ELF-1 (cell line): ENCODE results near the gene TBC1D9B.

Source experiments
- DNase-seq: peaks from one replicate; pipeline ENCODE4 v3.0.0-alpha.2; 2016; ENCODE audit warnings: low read depth, low spot score

TBC1D9B gene

GRCh38 chr5:179821298-179822058 lies 86.2 kb downstream of the TBC1D9B start:
- peak; percentile 86 for DNase-seq

- DNase-seq: peak; percentile 76
These were observed 87.0 kb downstream of the TBC1D9B start, which contains the start of gene SQSTM1 for GRCh38 chr5:179820483-179821297. TSS of gene SQSTM1 (plus strand) at chr5:179820905. CDS start at chr5:179820937, 32 bp downstream.

- peak; percentile 44 for DNase-seq
These were observed 87.6 kb downstream of the TBC1D9B start for GRCh38 chr5:179820127-179820482.

GRCh38 chr5:179819296-179820126 lies 88.2 kb downstream of the TBC1D9B start:
- DNase-seq: peak; percentile 90

GRCh38 chr5:179818746-179819295 lies 88.9 kb downstream of the TBC1D9B start:
- peak; percentile 82 for DNase-seq

- peak; percentile 25 for DNase-seq
These were observed 89.6 kb downstream of the TBC1D9B start for GRCh38 chr5:179817890-179818745.

GRCh38 chr5:179817470-179817840 lies 90.2 kb downstream of the TBC1D9B start:
- no peak for DNase-seq

- no peak for DNase-seq
These were observed 90.8 kb downstream of the TBC1D9B start for GRCh38 chr5:179816796-179817469.

- no peak for DNase-seq
These were observed 91.3 kb downstream of the TBC1D9B start for GRCh38 chr5:179816401-179816795.

GRCh38 chr5:179815491-179816249 lies 92.0 kb downstream of the TBC1D9B start:
- DNase-seq: no peak

GRCh38 chr5:179814090-179814489 lies 93.6 kb downstream of the TBC1D9B start:
- DNase-seq: no peak

- no peak for DNase-seq
These were observed 94.6 kb downstream of the TBC1D9B start for GRCh38 chr5:179812997-179813607.

- DNase-seq: peak; percentile 3
These were observed 95.4 kb downstream of the TBC1D9B start for GRCh38 chr5:179812135-179812825.
